ENCODE measurements around the gene ACSL5. TPM values are rescaled to one million over a fixed set of nuclear protein-coding genes. Genes with fewer than 3 reads are reported as not detected.

ACSL5 gene
- total RNA-seq, 4 donors from 2014 or later = 6.8 to 17.0 (median 10.0) TPM

GRCh38 chr10:112438356-112438755, 64.4 kb downstream of the ACSL5 start:
- WGBS, 2 donors = 96 to 98% methylated on average over 4 of the region's 4 CpGs
- peaks cover 16 to 42% of the 10 kb centered on the region in 2 donors for H3K36me3 ChIP-seq
- intact Hi-C loops (cut with DNase I) = no loop called here

GRCh38 chr10:112441520-112441919, 67.6 kb downstream of the ACSL5 start:
- TF ChIP-seq CTCF (IDR thresholded peaks at IDR 0.05) (no peak), POLR2A (IDR thresholded peaks at IDR 0.05) (no peak)
- 91 to 92% methylated on average over 1 of the region's 1 CpG for WGBS, 2 donors
- Histone ChIP-seq H3K4me3 (replicated peaks in 1 of 3) (no peak overlapping the region), H3K9me3 (no peaks in the 10 kb centered on the region), H3K36me3 (peaks cover 16 to 34% of the 10 kb centered on the region in 2 donors), H3K4me1 (peaks cover 7 to 8% of the 10 kb centered on the region in 2 donors), H3K27ac (no peak overlapping the region), H3K27me3 (no peaks in the 10 kb centered on the region)
- no peak for DNase-seq
- intact Hi-C loops (cut with DNase I) = no loop called here

More at GRCh38 chr10:112438356-112438755, 64.4 kb downstream of the ACSL5 start:
- Histone ChIP-seq H3K27me3 (no peaks in the 10 kb centered on the region), H3K9me3 (no peaks in the 10 kb centered on the region), H3K27ac (no peak overlapping the region), H3K4me1 (no peaks in the 10 kb centered on the region), H3K4me3 (replicated peaks in 1 of 3) (no peak overlapping the region)
- no peak for DNase-seq
- TF ChIP-seq CTCF (IDR thresholded peaks at IDR 0.05) (no peak), POLR2A (IDR thresholded peaks at IDR 0.05) (no peak)

- Histone ChIP-seq H3K36me3 (peaks cover 16 to 32% of the 10 kb centered on the region in 2 donors), H3K27ac (no peak overlapping the region), H3K4me3 (replicated peaks in 1 of 3) (no peak overlapping the region), H3K27me3 (no peaks in the 10 kb centered on the region), H3K4me1 (peaks cover 7 to 8% of the 10 kb centered on the region in 2 donors), H3K9me3 (no peaks in the 10 kb centered on the region)
- no peak for DNase-seq
- intact Hi-C loops (cut with DNase I) = no loop called here
- TF ChIP-seq CTCF (IDR thresholded peaks at IDR 0.05) = no peak
- no peak for TF ChIP-seq POLR2A (IDR thresholded peaks at IDR 0.05)
- 54 to 59% methylated on average over 3 of the region's 3 CpGs for WGBS, 2 donors
These were observed 68.1 kb downstream of the ACSL5 start for GRCh38 chr10:112442063-112442462.

- 6% methylated on average over 20 of the region's 20 CpGs for WGBS, 2 donors
- peaks cover 3 to 17% of the 10 kb centered on the region in 2 donors for H3K36me3 ChIP-seq
- peak overlapping the region; percentile 73 to 86 (median 85) for H3K27ac ChIP-seq
- peaks cover 12 to 17% of the 10 kb centered on the region in 2 donors for H3K4me1 ChIP-seq
- peak overlapping the region; percentile 78 to 96 (median 86) for H3K4me3 ChIP-seq (replicated peaks in 1 of 3)
- H3K9me3 ChIP-seq = no peaks in the 10 kb centered on the region
- no peaks in the 10 kb centered on the region for H3K27me3 ChIP-seq
- peak in 1 of 2 donors; percentile 1 for DNase-seq
- intact Hi-C loops (cut with DNase I) = no loop called here
- TF ChIP-seq POLR2A (IDR thresholded peaks at IDR 0.05) = no peak
- TF ChIP-seq CTCF (IDR thresholded peaks at IDR 0.05) = no peak
These were observed 72.3 kb downstream of the ACSL5 start for GRCh38 chr10:112446055-112446854.
